ENCODE data around the gene LYSMD4. TPM values are rescaled to one million over a fixed set of nuclear protein-coding genes. Genes with fewer than 3 reads are reported as not detected.
A peak's percentile ranks its signal among the peaks of the same experiment; 100 is the strongest.
"Not testable (repeated sequence)": the region's sequence is repeated elsewhere in the genome, so short reads cannot be mapped to it uniquely, and the experiment has no call there.

LYSMD4 gene
- total and polyA plus RNA-seq, 2 of the 8 experiments (the other 6 are each of a cell fraction or from before 2014, with no cell fraction given), result 7.5 to 17.5 TPM

- H3K56ac ChIP-seq (replicated peaks; ENCODE audit: insufficient read length, low read depth, low read length); H3K23me2 ChIP-seq (ENCODE audit: low read depth, low read length); H4K91ac ChIP-seq (replicated peaks; ENCODE audit: insufficient read length, low read length); H3K79me2 ChIP-seq (ENCODE audit: control insufficient read depth in 1 of 2, insufficient read depth in 2 of 2, low read length in 2 of 2); H2BK12ac ChIP-seq (ENCODE audit: low read depth, low read length); H3K9me3 ChIP-seq (ENCODE audit: insufficient read depth in 2 of 2, low read depth in 1 of 2, low read length in 1 of 2); DNase-seq (ENCODE audit: low read depth in 1 of 2, low spot score in 2 of 2); H3K14ac ChIP-seq (ENCODE audit: insufficient read length); H2BK5ac ChIP-seq (ENCODE audit: low read depth, low read length); H3K79me1 ChIP-seq (ENCODE audit: low read depth, low read length); H2AK5ac ChIP-seq (ENCODE audit: low read depth, low read length); H3K4ac ChIP-seq (replicated peaks; ENCODE audit: insufficient read length, low read depth, low read length); H2BK120ac ChIP-seq (replicated peaks; ENCODE audit: low read depth, low read length); H2BK20ac ChIP-seq (ENCODE audit: low read length); H4K5ac ChIP-seq (ENCODE audit: insufficient read length, low read depth, low read length); POLR2A ChIA-PET (ENCODE audit: partially characterized antibody); H2BK15ac ChIP-seq (ENCODE audit: low read length); H4K20me1 ChIP-seq (replicated peaks in 1 of 2; ENCODE audit: control insufficient read depth in 1 of 2, insufficient read depth in 2 of 2, low read length in 2 of 2); H3K18ac ChIP-seq (ENCODE audit: extremely low read depth, low read length); FAIRE-seq; H3K23ac ChIP-seq (ENCODE audit: insufficient read length); H3K36me3 ChIP-seq (ENCODE audit: control insufficient read depth in 2 of 4, insufficient read depth in 4 of 4, low read length in 3 of 4): not testable (repeated sequence)
- peak overlapping the region in 1 of 4 experiments; percentile 50; a peak in 2 of 7 replicates for H3K9ac ChIP-seq (replicated peaks in 1 of 4; ENCODE audit: extremely low read depth in 1 of 4, low read depth in 3 of 4, low read length in 3 of 4)
- peaks cover 2 to 23% (median 6%) of the 10 kb centered on the region in 4 experiments; a peak in 5 of 7 replicates for H3K4me1 ChIP-seq (replicated peaks in 1 of 4; ENCODE audit: control insufficient read depth in 3 of 4, insufficient read depth in 4 of 4, low read length in 3 of 4)
- H3K4me3 ChIP-seq (ENCODE audit: extremely low read depth in 1 of 4, insufficient read depth in 2 of 4, low read depth in 3 of 4, low read length in 4 of 4), result peak overlapping the region; percentile 32 to 64 (median 47); a peak in 6 of 8 replicates
- 90% methylated on average over 13 of the region's 13 CpGs; no CpG with 5 or more reads in 1 of the 2 experiments for WGBS, 2 experiments (ENCODE audit: extremely low coverage in 1 of 2, insufficient coverage in 1 of 2, insufficient read length in 1 of 2, insufficient replicate concordance in 2 of 2, low coverage in 1 of 2, low lambda C conversion rate in 2 of 2, missing lambda C conversion rate in 1 of 2)
- H4K8ac ChIP-seq (ENCODE audit: extremely low read depth, insufficient read depth, low read length), result peak overlapping the region; percentile 95; the same call in 1 of the 2 replicates
- CTCF ChIA-PET (ENCODE audit: partially characterized antibody), result interaction anchor here (0.8 to 12.7 kb wide), 4 partner anchors 20 to 389 kb away, joined by 3 to 92 read pairs (median 4); no protein-coding TSS in a partner anchor
- peaks cover 0 to 10% (median 3%) of the 10 kb centered on the region in 4 experiments; a peak in 4 of 7 replicates for H3K27me3 ChIP-seq (replicated peaks in 1 of 4; ENCODE audit: control insufficient read depth in 3 of 4, extremely low read depth in 1 of 4, insufficient read depth in 3 of 4, low read length in 3 of 4)
- peak overlapping the region; percentile 79 for H3K4me2 ChIP-seq (ENCODE audit: insufficient read depth in 1 of 2, low read depth in 2 of 2, low read length in 2 of 2)
- 0 out of 2 replicates have a peak overlapping the region, but pooled peaks have one; percentile 95 for H2AFZ ChIP-seq (ENCODE audit: low read length)
- H3K27ac ChIP-seq (ENCODE audit: low read depth, low read length), result peak overlapping the region; percentile 83
These were observed 729 bp upstream of the LYSMD4 start for GRCh38 chr15:99734040-99734291.

Data from H1 (cell line).